GM12864 (cell line): ENCODE data around the gene CPXM2.

Experiments used
- DNase-seq: peaks from one replicate; pipeline ENCODE4 v3.0.0-alpha.2; 2011; ENCODE audit warnings: low read depth
- H3K4me3 ChIP-seq: 2 replicates; pipeline ENCODE4 v1.5.1; 2011; ENCODE audit warnings: mild to moderate bottlenecking, low read depth, low read length, control low read depth
- CTCF ChIP-seq: IDR thresholded peaks from 2 replicates; pipeline ENCODE4 v1.5.1; 2011; ENCODE audit warnings: low read depth, mild to moderate bottlenecking, moderate library complexity, low read length, control low read depth, inconsistent platforms; ENCODE audit errors: missing control alignments

Gene CPXM2

GRCh38 chr10:123783296-123783695 lies 108.3 kb downstream of the CPXM2 start:
- no peak for TF ChIP-seq CTCF
- H3K4me3 ChIP-seq, result no peak overlapping the region
- no peak for DNase-seq

GRCh38 chr10:123782549-123782948 lies 109.1 kb downstream of the CPXM2 start:
- TF ChIP-seq CTCF, result no peak
- no peak for DNase-seq
- no peak overlapping the region for H3K4me3 ChIP-seq

GRCh38 chr10:123781956-123782500 lies 109.6 kb downstream of the CPXM2 start:
- no peak for DNase-seq
- TF ChIP-seq CTCF, result no peak
- H3K4me3 ChIP-seq, result no peak overlapping the region

GRCh38 chr10:123781324-123781900 lies 110.2 kb downstream of the CPXM2 start:
- DNase-seq, result no peak
- TF ChIP-seq CTCF, result no peak
- H3K4me3 ChIP-seq, result no peak overlapping the region

- no peak overlapping the region for H3K4me3 ChIP-seq
- DNase-seq, result no peak
- TF ChIP-seq CTCF, result no peak
These were observed 112.7 kb downstream of the CPXM2 start for GRCh38 chr10:123778719-123779517.

GRCh38 chr10:123777881-123778280 lies 113.7 kb downstream of the CPXM2 start:
- no peak for TF ChIP-seq CTCF
- no peak for DNase-seq
- no peak overlapping the region for H3K4me3 ChIP-seq
